Measurements from ENCODE around the gene ST7L. TPM values are rescaled to one million over a fixed set of nuclear protein-coding genes. Genes with fewer than 3 reads are reported as not detected.
"Not testable (repeated sequence)": the region's sequence is repeated elsewhere in the genome, so short reads cannot be mapped to it uniquely, and the experiment has no call there.

Gene ST7L
- total RNA-seq, 6 donors from 2014 or later: 14.4 to 33.9 (median 16.1) TPM

DNA sequence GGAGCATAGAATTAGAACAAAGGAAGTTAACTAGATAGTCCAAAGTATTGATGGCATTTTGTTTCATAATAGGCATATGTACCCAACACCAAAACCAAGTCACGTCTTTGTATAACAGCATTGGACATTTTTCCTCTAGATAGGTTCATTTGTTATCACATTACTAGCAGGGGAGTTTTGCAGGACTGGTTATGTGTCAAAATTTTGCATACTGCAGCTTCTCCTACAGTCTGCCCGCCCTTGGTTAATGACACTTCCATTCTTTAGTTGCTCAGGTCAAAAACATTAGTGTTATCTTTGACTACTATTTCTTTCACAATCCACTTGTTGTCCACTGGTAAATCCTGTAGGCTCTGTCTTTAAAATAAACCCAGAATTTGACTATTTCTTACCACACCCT, 9.6 kb upstream of the ST7L start:
- no peak for ATAC-seq (ENCODE audit: low FRiP score in 2 of 2)
- H3K27ac ChIP-seq: peak overlapping the region in 1 of 4 donors; percentile 55
- no peak overlapping the region for H3K4me3 ChIP-seq
- WGBS, 2 donors: 81 to 84% methylated on average over 2 of the region's 2 CpGs
- no peak for DNase-seq
- no peaks in the 10 kb centered on the region for H3K27me3 ChIP-seq
- peaks cover 0 to 16% (median 0%) of the 10 kb centered on the region in 4 donors for H3K36me3 ChIP-seq
- H3K4me1 ChIP-seq: peaks cover 48 to 66% (median 62%) of the 10 kb centered on the region in 4 donors
- no peaks in the 10 kb centered on the region for H3K9me3 ChIP-seq
- no peak for TF ChIP-seq CTCF (IDR thresholded peaks at IDR 0.05)
- TF ChIP-seq POLR2AphosphoS5 (IDR thresholded peaks at IDR 0.05): no peak
- no peak for TF ChIP-seq EP300 (IDR thresholded peaks at IDR 0.05)
- TF ChIP-seq POLR2A (IDR thresholded peaks at IDR 0.05): no peak

GRCh38 chr1:112626887-112627286, 7.9 kb upstream of the ST7L start:
- Histone ChIP-seq H3K36me3 (peaks cover 0 to 16% (median 0%) of the 10 kb centered on the region in 4 donors), H3K9me3 (no peaks in the 10 kb centered on the region), H3K27me3 (no peaks in the 10 kb centered on the region), H3K4me3 (no peak overlapping the region), H3K27ac (peak overlapping the region in 2 of 4 donors; percentile 52 to 55), H3K4me1 (peaks cover 49 to 82% (median 64%) of the 10 kb centered on the region in 4 donors)
- no peak for TF ChIP-seq CTCF (IDR thresholded peaks at IDR 0.05)
- TF ChIP-seq POLR2A (IDR thresholded peaks at IDR 0.05): no peak
- no peak for TF ChIP-seq EP300 (IDR thresholded peaks at IDR 0.05)
- TF ChIP-seq POLR2AphosphoS5 (IDR thresholded peaks at IDR 0.05): no peak
- no peak for ATAC-seq (ENCODE audit: low FRiP score in 2 of 2)
- no peak for DNase-seq

- peaks cover 56 to 89% (median 67%) of the 10 kb centered on the region in 4 donors for H3K4me1 ChIP-seq
- ATAC-seq (ENCODE audit: low FRiP score in 2 of 2): no peak
- DNase-seq: no peak
Observed at GRCh38 chr1:112626193-112626592, 7.3 kb upstream of the ST7L start.

GRCh38 chr1:112625696-112626095, 6.8 kb upstream of the ST7L start:
- no peak for DNase-seq
- peak; percentile 22 to 39 for ATAC-seq (ENCODE audit: low FRiP score in 2 of 2)

More at GRCh38 chr1:112626193-112626592, 7.3 kb upstream of the ST7L start:
- peaks cover 0 to 11% (median 0%) of the 10 kb centered on the region in 4 donors for H3K36me3 ChIP-seq
- H3K4me3 ChIP-seq: no peak overlapping the region
- H3K27me3 ChIP-seq: no peaks in the 10 kb centered on the region
- TF ChIP-seq POLR2AphosphoS5 (IDR thresholded peaks at IDR 0.05): no peak
- no peak for TF ChIP-seq POLR2A (IDR thresholded peaks at IDR 0.05)
- no peaks in the 10 kb centered on the region for H3K9me3 ChIP-seq
- 90 to 94% methylated on average over 5 of the region's 5 CpGs for WGBS, 2 donors
- H3K27ac ChIP-seq: no peak overlapping the region

GRCh38 chr1:112624493-112624892, 5.6 kb upstream of the ST7L start:
- WGBS, 2 donors: 89 to 93% methylated on average over 5 of the region's 5 CpGs
- not testable (repeated sequence) for H3K36me3 ChIP-seq; H3K27ac ChIP-seq; ATAC-seq (ENCODE audit: low FRiP score in 2 of 2); H3K27me3 ChIP-seq; H3K4me3 ChIP-seq; H3K9me3 ChIP-seq; DNase-seq
- peaks cover 63 to 83% (median 68%) of the 10 kb centered on the region in 4 donors for H3K4me1 ChIP-seq

More at GRCh38 chr1:112625696-112626095, 6.8 kb upstream of the ST7L start:
- Histone ChIP-seq H3K27ac (no peak overlapping the region), H3K36me3 (peaks cover 0 to 11% (median 0%) of the 10 kb centered on the region in 4 donors), H3K4me3 (no peak overlapping the region), H3K4me1 (peaks cover 61 to 91% (median 71%) of the 10 kb centered on the region in 4 donors), H3K27me3 (no peaks in the 10 kb centered on the region), H3K9me3 (no peaks in the 10 kb centered on the region)
- WGBS, 2 donors: 90 to 100% methylated on average over 2 of the region's 2 CpGs
- TF ChIP-seq POLR2A (IDR thresholded peaks at IDR 0.05) (no peak), POLR2AphosphoS5 (IDR thresholded peaks at IDR 0.05) (no peak), EP300 (IDR thresholded peaks at IDR 0.05) (no peak), CTCF (IDR thresholded peaks at IDR 0.05) (no peak)

DNA sequence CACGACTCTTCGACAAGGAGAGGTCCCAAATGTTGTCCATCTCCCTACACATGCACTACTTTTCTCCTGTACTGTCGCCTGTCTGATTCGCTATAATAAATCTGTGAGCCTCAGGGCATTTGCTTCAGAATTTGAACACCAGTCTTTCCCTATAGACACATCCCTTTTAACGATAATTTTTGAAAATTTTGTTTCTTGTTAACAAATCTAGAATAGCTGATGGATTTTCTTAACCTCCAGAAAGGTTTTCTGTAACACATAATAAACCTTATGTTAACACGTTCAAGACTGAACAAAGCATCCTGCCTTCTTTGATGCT, 1.4 kb upstream of the ST7L start:
- no peak for TF ChIP-seq POLR2A (IDR thresholded peaks at IDR 0.05)
- TF ChIP-seq POLR2AphosphoS5 (IDR thresholded peaks at IDR 0.05): no peak
- TF ChIP-seq CTCF (IDR thresholded peaks at IDR 0.05): no peak
- TF ChIP-seq EP300 (IDR thresholded peaks at IDR 0.05): no peak
- H3K4me3 ChIP-seq: peak overlapping the region; percentile 71 to 96 (median 85)
- H3K4me1 ChIP-seq: peaks cover 42 to 56% (median 48%) of the 10 kb centered on the region in 4 donors
- no peaks in the 10 kb centered on the region for H3K27me3 ChIP-seq
- no peak for DNase-seq
- ATAC-seq (ENCODE audit: low FRiP score in 2 of 2): no peak
- H3K36me3 ChIP-seq: peaks cover 0 to 13% (median 5%) of the 10 kb centered on the region in 4 donors
- H3K9me3 ChIP-seq: no peaks in the 10 kb centered on the region
- peak overlapping the region; percentile 97 to 100 (median 99) for H3K27ac ChIP-seq
- 0% methylated on average over 6 of the region's 6 CpGs for WGBS, 2 donors

Measured in upper lobe of left lung (tissue), 6 donors.